ENCODE results near the gene XPA. TPM values are rescaled to one million over a fixed set of nuclear protein-coding genes. Genes with fewer than 3 reads are reported as not detected.

XPA gene
- polyA plus RNA-seq, 3 donors: 2.9 to 15.8 (median 15.4) TPM

GRCh38 chr9:97682242-97682641 is 14.9 kb downstream of the XPA start:
- no peaks in the 10 kb centered on the region for H3K79me2 ChIP-seq (ENCODE audit: insufficient read depth, low read length)
- no peaks in the 10 kb centered on the region for H3K9me3 ChIP-seq (replicated peaks in 1 of 2; ENCODE audit: control insufficient read depth in 1 of 2, insufficient read depth in 1 of 2, low read length in 2 of 2)
- H4K20me1 ChIP-seq (ENCODE audit: insufficient read depth, low read length): peaks cover 11% of the 10 kb centered on the region
- no peak overlapping the region for H3K4me3 ChIP-seq (replicated peaks in 1 of 3; ENCODE audit: low read depth in 2 of 3, low read length in 3 of 3)
- no peaks in the 10 kb centered on the region for H3K4me1 ChIP-seq (ENCODE audit: control insufficient read depth in 1 of 2, insufficient read depth in 2 of 2, low read length in 2 of 2)
- no peak overlapping the region for H3K4me3 Mint-ChIP-seq
- H3K4me2 ChIP-seq (replicated peaks; ENCODE audit: extremely low read depth, low read length, poor library complexity, severe bottlenecking): no peak overlapping the region
- H3K9ac ChIP-seq (ENCODE audit: insufficient read depth, low read length, poor library complexity, severe bottlenecking): no peak overlapping the region
- no peaks in the 10 kb centered on the region for H3K4me1 Mint-ChIP-seq
- H3K9me3 Mint-ChIP-seq: no peaks in the 10 kb centered on the region
- no peak overlapping the region for H3K27ac Mint-ChIP-seq
- no peak overlapping the region for H2AFZ ChIP-seq (ENCODE audit: insufficient read depth, low read depth, low read length, poor library complexity, severe bottlenecking)
- peaks cover 65 to 81% of the 10 kb centered on the region in 2 donors for H3K36me3 Mint-ChIP-seq
- H3K27me3 Mint-ChIP-seq (ENCODE audit: low read depth in 3 of 3): no peaks in the 10 kb centered on the region
- no peaks in the 10 kb centered on the region for H3K27me3 ChIP-seq (ENCODE audit: control insufficient read depth in 2 of 2, insufficient read depth in 2 of 2, low read length in 2 of 2)
- DNase-seq: no peak
- no peak for TF ChIP-seq CTCF (IDR thresholded peaks at IDR 0.05)
- WGBS (ENCODE audit: insufficient coverage): no CpG with 5 or more reads among the region's 1 CpG
- H3K36me3 ChIP-seq (replicated peaks in 1 of 2; ENCODE audit: control insufficient read depth in 1 of 2, insufficient read depth in 2 of 2, low read length in 2 of 2): peaks cover 82 to 98% of the 10 kb centered on the region in 2 donors
- intact Hi-C loops (cut with micrococcal nuclease): no loop called here
- H3K27ac ChIP-seq (ENCODE audit: low read depth in 1 of 2, low read length in 2 of 2): no peak overlapping the region

- WGBS (ENCODE audit: insufficient coverage): no CpG with 5 or more reads among the region's 3 CpGs
- no peak for DNase-seq
- no peak overlapping the region for H3K4me2 ChIP-seq (replicated peaks; ENCODE audit: extremely low read depth, low read length, poor library complexity, severe bottlenecking)
- Mint-ChIP-seq H3K27me3 (ENCODE audit: low read depth in 3 of 3) (no peaks in the 10 kb centered on the region), H3K4me3 (no peak overlapping the region), H3K27ac (peak overlapping the region in 1 of 7 donors; percentile 15), H3K4me1 (no peaks in the 10 kb centered on the region), H3K36me3 (peaks cover 80 to 96% of the 10 kb centered on the region in 2 donors), H3K9me3 (no peaks in the 10 kb centered on the region)
- no peak overlapping the region for H2AFZ ChIP-seq (ENCODE audit: insufficient read depth, low read depth, low read length, poor library complexity, severe bottlenecking)
- intact Hi-C loops (cut with micrococcal nuclease): no loop called here
- no peak overlapping the region for H3K27ac ChIP-seq (ENCODE audit: low read depth in 1 of 2, low read length in 2 of 2)
- peaks cover 85 to 100% of the 10 kb centered on the region in 2 donors for H3K36me3 ChIP-seq (replicated peaks in 1 of 2; ENCODE audit: control insufficient read depth in 1 of 2, insufficient read depth in 2 of 2, low read length in 2 of 2)
- H3K79me2 ChIP-seq (ENCODE audit: insufficient read depth, low read length): no peaks in the 10 kb centered on the region
- H4K20me1 ChIP-seq (ENCODE audit: insufficient read depth, low read length): peaks cover 10% of the 10 kb centered on the region
- no peak overlapping the region for H3K4me3 ChIP-seq (replicated peaks in 1 of 3; ENCODE audit: low read depth in 2 of 3, low read length in 3 of 3)
- H3K27me3 ChIP-seq (ENCODE audit: control insufficient read depth in 2 of 2, insufficient read depth in 2 of 2, low read length in 2 of 2): no peaks in the 10 kb centered on the region
- no peaks in the 10 kb centered on the region for H3K9me3 ChIP-seq (replicated peaks in 1 of 2; ENCODE audit: control insufficient read depth in 1 of 2, insufficient read depth in 1 of 2, low read length in 2 of 2)
- TF ChIP-seq CTCF (IDR thresholded peaks at IDR 0.05): no peak
- H3K9ac ChIP-seq (ENCODE audit: insufficient read depth, low read length, poor library complexity, severe bottlenecking): no peak overlapping the region
- no peaks in the 10 kb centered on the region for H3K4me1 ChIP-seq (ENCODE audit: control insufficient read depth in 1 of 2, insufficient read depth in 2 of 2, low read length in 2 of 2)
These were observed 21.5 kb downstream of the XPA start for GRCh38 chr9:97675655-97676054.
